PFSK-1 (cell line): ENCODE measurements around the gene JAKMIP2.

Experiments
- POLR2AphosphoS5 ChIP-seq: IDR thresholded peaks from 2 replicates; pipeline ENCODE4 v1.6.1; 2012; ENCODE audit warnings: low read depth, mild to moderate bottlenecking, control low read depth, low read length, moderate library complexity
- TF ChIP-seq, protein P1 (sequence below), 2 experiments: IDR thresholded peaks; 2 replicates each; pipeline versions ENCODE4 v1.6.1 to v1.8.0; 2011 to 2012; ENCODE audit warnings: low read depth in 2 of 2, low read length in 2 of 2, control low read depth in 1 of 2, inconsistent platforms in 1 of 2, mild to moderate bottlenecking in 1 of 2, moderate library complexity in 1 of 2; ENCODE audit not compliant: insufficient read depth in 1 of 2

DNA sequence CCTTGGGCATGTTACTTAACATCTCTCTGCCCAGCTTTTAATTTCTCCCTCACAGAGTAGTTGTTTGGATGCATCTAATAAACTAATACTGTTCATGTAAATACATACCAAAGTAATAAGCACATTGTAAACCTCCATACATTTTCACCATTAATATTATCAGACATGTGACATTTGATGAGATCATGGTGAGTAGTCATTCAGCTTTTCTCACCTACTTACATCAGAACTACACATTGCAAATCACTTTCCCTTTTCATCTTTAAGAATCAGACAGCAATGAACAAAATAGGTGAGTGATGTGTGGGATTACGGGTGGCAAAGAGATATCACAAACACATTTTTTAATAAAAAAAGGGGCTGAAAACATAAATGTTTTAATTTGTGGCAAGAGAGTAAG, 89.3 kb downstream of the JAKMIP2 start:
- no peak for TF ChIP-seq POLR2AphosphoS5
- TF ChIP-seq, protein P1, sequence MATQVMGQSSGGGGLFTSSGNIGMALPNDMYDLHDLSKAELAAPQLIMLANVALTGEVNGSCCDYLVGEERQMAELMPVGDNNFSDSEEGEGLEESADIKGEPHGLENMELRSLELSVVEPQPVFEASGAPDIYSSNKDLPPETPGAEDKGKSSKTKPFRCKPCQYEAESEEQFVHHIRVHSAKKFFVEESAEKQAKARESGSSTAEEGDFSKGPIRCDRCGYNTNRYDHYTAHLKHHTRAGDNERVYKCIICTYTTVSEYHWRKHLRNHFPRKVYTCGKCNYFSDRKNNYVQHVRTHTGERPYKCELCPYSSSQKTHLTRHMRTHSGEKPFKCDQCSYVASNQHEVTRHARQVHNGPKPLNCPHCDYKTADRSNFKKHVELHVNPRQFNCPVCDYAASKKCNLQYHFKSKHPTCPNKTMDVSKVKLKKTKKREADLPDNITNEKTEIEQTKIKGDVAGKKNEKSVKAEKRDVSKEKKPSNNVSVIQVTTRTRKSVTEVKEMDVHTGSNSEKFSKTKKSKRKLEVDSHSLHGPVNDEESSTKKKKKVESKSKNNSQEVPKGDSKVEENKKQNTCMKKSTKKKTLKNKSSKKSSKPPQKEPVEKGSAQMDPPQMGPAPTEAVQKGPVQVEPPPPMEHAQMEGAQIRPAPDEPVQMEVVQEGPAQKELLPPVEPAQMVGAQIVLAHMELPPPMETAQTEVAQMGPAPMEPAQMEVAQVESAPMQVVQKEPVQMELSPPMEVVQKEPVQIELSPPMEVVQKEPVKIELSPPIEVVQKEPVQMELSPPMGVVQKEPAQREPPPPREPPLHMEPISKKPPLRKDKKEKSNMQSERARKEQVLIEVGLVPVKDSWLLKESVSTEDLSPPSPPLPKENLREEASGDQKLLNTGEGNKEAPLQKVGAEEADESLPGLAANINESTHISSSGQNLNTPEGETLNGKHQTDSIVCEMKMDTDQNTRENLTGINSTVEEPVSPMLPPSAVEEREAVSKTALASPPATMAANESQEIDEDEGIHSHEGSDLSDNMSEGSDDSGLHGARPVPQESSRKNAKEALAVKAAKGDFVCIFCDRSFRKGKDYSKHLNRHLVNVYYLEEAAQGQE (IDR thresholded peaks at IDR 0.05; ENCODE audit: insufficient read depth in 1 of 2, low read depth in 2 of 2, low read length in 2 of 2), result no peak
